Thyroid gland (tissue), 4 donors: ENCODE results near the gene BMP6. TPM values are rescaled to one million over a fixed set of nuclear protein-coding genes. Genes with fewer than 3 reads are reported as not detected.

Experiments
- DNase-seq, 2 donors: peaks; one replicate each; pipeline ENCODE4 v3.0.0-alpha.2; 2019
- H3K27ac ChIP-seq, 3 donors: fragments of 200-600 bp; sonication (generic); 1 replicate in 2 of 3; 2 replicates in 1 of 3; pipeline ENCODE4 v1.5.1; 2016 to 2019; ENCODE audit warnings: mild to moderate bottlenecking in 1 of 3, moderate library complexity in 1 of 3
- H3K27me3 ChIP-seq: fragments of 200-600 bp; sonication (generic); one replicate; pipeline ENCODE4 v1.5.1; 2019
- H3K36me3 ChIP-seq, 2 donors: fragments of 200-600 bp; sonication (generic); one replicate each; pipeline ENCODE4 v1.5.1; 2016 to 2019
- H3K4me1 ChIP-seq, 2 donors: fragments of 200-600 bp; sonication (generic); one replicate each; pipeline ENCODE4 v1.5.1; 2017 to 2019
- H3K4me3 ChIP-seq, 3 donors: fragments of 200-600 bp; sonication (generic); replicated peaks in 1 of 3; 1 replicate in 2 of 3; 2 replicates in 1 of 3; pipeline ENCODE4 v1.5.1; 2016; ENCODE audit warnings: mild to moderate bottlenecking in 1 of 3
- H3K9me3 ChIP-seq: fragments of 200-600 bp; sonication (generic); one replicate; pipeline ENCODE4 v1.5.1; 2017
- CTCF ChIP-seq, 6 experiments: fragments of 200-600 bp in 3 of 6; fragments of 450-650 bp in 3 of 6; sonication (generic) in 3 of 6; IDR thresholded peaks; one replicate each; pipeline ENCODE4 v1.5.1; 2016 to 2019; ENCODE audit warnings: antibody characterized with exemption in 6 of 6, mild to moderate bottlenecking in 2 of 6, inconsistent platforms in 1 of 6, moderate library complexity in 1 of 6
- POLR2A ChIP-seq, 2 donors: fragments of 450-650 bp; IDR thresholded peaks; one replicate each; pipeline ENCODE4 v1.6.1; 2017; ENCODE audit warnings: antibody characterized with exemption in 2 of 2, mild to moderate bottlenecking in 2 of 2, moderate library complexity in 1 of 2
- WGBS, 2 donors: methylation state at CpG; one replicate each; pipeline ENCODE4 v1.1.5; 2017; 5-methylcytosine and 5-hydroxymethylcytosine counted together
- intact Hi-C: fragments of 100-400 bp; cut with DNase I; formaldehyde crosslinking; loops from one replicate; pipeline ENCODE4 v1.15.1; 2023
- total RNA-seq, 4 donors: library from RNA; depleted of rRNA; stranded (reverse); fragments of >200 nt; gene quantifications; one replicate each; pipeline ENCODE4 v1.2.3, GENCODE V29; 2016

Gene BMP6
- total RNA-seq, 4 donors from 2014 or later: 0.78 to 3.1 (median 1.9) TPM

GRCh38 chr6:7832904-7833750, 107.2 kb downstream of the BMP6 start:
- 84 to 88% methylated on average over 9 of the region's 9 CpGs for WGBS, 2 donors
- intact Hi-C loops: no loop called here
- DNase-seq: no peak
- Histone ChIP-seq H3K27me3 (no peaks in the 10 kb centered on the region), H3K4me3 (no peak overlapping the region), H3K9me3 (no peaks in the 10 kb centered on the region), H3K36me3 (no peaks in the 10 kb centered on the region), H3K4me1 (no peaks in the 10 kb centered on the region), H3K27ac (no peak overlapping the region)
- TF ChIP-seq POLR2A (IDR thresholded peaks at IDR 0.05) (no peak), CTCF (IDR thresholded peaks at IDR 0.05) (no peak)

GRCh38 chr6:7833751-7834070, 107.8 kb downstream of the BMP6 start:
- no peak for DNase-seq
- Histone ChIP-seq H3K9me3 (no peaks in the 10 kb centered on the region), H3K4me1 (no peaks in the 10 kb centered on the region), H3K4me3 (no peak overlapping the region), H3K27ac (no peak overlapping the region), H3K36me3 (no peaks in the 10 kb centered on the region), H3K27me3 (no peaks in the 10 kb centered on the region)
- WGBS, 2 donors: 47 to 56% methylated on average over 4 of the region's 4 CpGs
- intact Hi-C loops: no loop called here
- TF ChIP-seq CTCF (IDR thresholded peaks at IDR 0.05): no peak
- TF ChIP-seq POLR2A (IDR thresholded peaks at IDR 0.05): no peak

GRCh38 chr6:7836371-7837026, 110.6 kb downstream of the BMP6 start:
- intact Hi-C loops: no loop called here
- no peak overlapping the region for H3K4me3 ChIP-seq
- TF ChIP-seq CTCF (IDR thresholded peaks at IDR 0.05) (no peak), POLR2A (IDR thresholded peaks at IDR 0.05) (no peak)
- no peaks in the 10 kb centered on the region for H3K27me3 ChIP-seq
- H3K36me3 ChIP-seq: no peaks in the 10 kb centered on the region
- no peak overlapping the region for H3K27ac ChIP-seq
- no peaks in the 10 kb centered on the region for H3K9me3 ChIP-seq
- H3K4me1 ChIP-seq: no peaks in the 10 kb centered on the region
- DNase-seq: no peak
- WGBS, 2 donors: 95 to 96% methylated on average over 4 of the region's 4 CpGs

GRCh38 chr6:7841781-7842468, 116.0 kb downstream of the BMP6 start:
- TF ChIP-seq CTCF (IDR thresholded peaks at IDR 0.05): no peak
- TF ChIP-seq POLR2A (IDR thresholded peaks at IDR 0.05): no peak
- H3K9me3 ChIP-seq: no peaks in the 10 kb centered on the region
- H3K4me1 ChIP-seq: no peaks in the 10 kb centered on the region
- no peak overlapping the region for H3K4me3 ChIP-seq
- DNase-seq: no peak
- intact Hi-C loops: no loop called here
- no peaks in the 10 kb centered on the region for H3K36me3 ChIP-seq
- H3K27ac ChIP-seq: no peak overlapping the region
- H3K27me3 ChIP-seq: no peaks in the 10 kb centered on the region
- WGBS, 2 donors: 71 to 79% methylated on average over 3 of the region's 3 CpGs
